Right atrium auricular region (tissue), 2 donors: ENCODE measurements around the gene IQGAP2. TPM values are rescaled to one million over a fixed set of nuclear protein-coding genes. Genes with fewer than 3 reads are reported as not detected.

ENCODE experiments used
- DNase-seq: peaks from one replicate; pipeline ENCODE4 v3.0.0-alpha.2; 2019; ENCODE audit warnings: low spot score
- H3K27ac ChIP-seq, 2 donors: fragments of 200-600 bp; sonication (generic); 1 replicate in 1 of 2; 2 replicates in 1 of 2; pipeline ENCODE4 v1.5.1; 2016 to 2019
- H3K27me3 ChIP-seq, 2 donors: fragments of 200-600 bp; sonication (generic); one replicate each; pipeline versions ENCODE4 v1.5.1 to v1.6.0; 2017 to 2019
- H3K36me3 ChIP-seq: fragments of 200-600 bp; sonication (generic); one replicate; pipeline ENCODE4 v1.5.1; 2016
- H3K4me1 ChIP-seq, 2 donors: fragments of 200-600 bp; sonication (generic); one replicate each; pipeline versions ENCODE4 v1.5.1 to v1.6.0; 2017 to 2019
- H3K4me3 ChIP-seq, 2 donors: fragments of 200-600 bp; sonication (generic); 1 replicate in 1 of 2; 2 replicates in 1 of 2; pipeline ENCODE4 v1.5.1; 2017 to 2019; ENCODE audit warnings: mild to moderate bottlenecking in 1 of 2, moderate library complexity in 1 of 2
- H3K9me3 ChIP-seq, 2 donors: fragments of 200-600 bp; sonication (generic); one replicate each; pipeline ENCODE4 v1.5.1; 2019
- CTCF ChIP-seq, 2 donors: fragments of 200-600 bp; sonication (generic); IDR thresholded peaks; one replicate each; pipeline ENCODE4 v1.5.1; 2019; ENCODE audit warnings: antibody characterized with exemption in 2 of 2
- total RNA-seq, 2 donors: library from RNA; depleted of rRNA; stranded (reverse); fragments of >200 nt; gene quantifications; one replicate each; pipeline ENCODE4 v1.1.0, GENCODE V29; 2016

Gene IQGAP2
- total RNA-seq, 2 donors from 2014 or later: 5.4 to 12.3 TPM

- H3K4me3 ChIP-seq: no peak overlapping the region
- DNase-seq: no peak
- H3K4me1 ChIP-seq: peaks cover 0 to 5% of the 10 kb centered on the region in 2 donors
- no peaks in the 10 kb centered on the region for H3K27me3 ChIP-seq
- H3K9me3 ChIP-seq: no peaks in the 10 kb centered on the region
- no peak overlapping the region for H3K27ac ChIP-seq
- no peaks in the 10 kb centered on the region for H3K36me3 ChIP-seq
- TF ChIP-seq CTCF (IDR thresholded peaks at IDR 0.05): no peak
These were observed 290.1 kb downstream of the IQGAP2 start for GRCh38 chr5:76693141-76693540.

GRCh38 chr5:76694317-76694716 is 291.2 kb downstream of the IQGAP2 start:
- H3K27ac ChIP-seq: no peak overlapping the region
- TF ChIP-seq CTCF (IDR thresholded peaks at IDR 0.05): no peak
- no peak for DNase-seq
- no peaks in the 10 kb centered on the region for H3K27me3 ChIP-seq
- H3K36me3 ChIP-seq: no peaks in the 10 kb centered on the region
- H3K9me3 ChIP-seq: no peaks in the 10 kb centered on the region
- no peak overlapping the region for H3K4me3 ChIP-seq
- H3K4me1 ChIP-seq: peaks cover 0 to 5% of the 10 kb centered on the region in 2 donors

GRCh38 chr5:76695346-76695745 is 292.3 kb downstream of the IQGAP2 start:
- H3K4me3 ChIP-seq: no peak overlapping the region
- no peaks in the 10 kb centered on the region for H3K9me3 ChIP-seq
- no peak for DNase-seq
- no peak overlapping the region for H3K27ac ChIP-seq
- H3K36me3 ChIP-seq: no peaks in the 10 kb centered on the region
- H3K27me3 ChIP-seq: no peaks in the 10 kb centered on the region
- no peaks in the 10 kb centered on the region for H3K4me1 ChIP-seq
- no peak for TF ChIP-seq CTCF (IDR thresholded peaks at IDR 0.05)

- Histone ChIP-seq H3K27ac (no peak overlapping the region), H3K4me3 (no peak overlapping the region), H3K27me3 (no peaks in the 10 kb centered on the region), H3K4me1 (no peaks in the 10 kb centered on the region), H3K9me3 (no peaks in the 10 kb centered on the region), H3K36me3 (no peaks in the 10 kb centered on the region)
- TF ChIP-seq CTCF (IDR thresholded peaks at IDR 0.05): no peak
- no peak for DNase-seq
These were observed 293.2 kb downstream of the IQGAP2 start for GRCh38 chr5:76696251-76696650.

GRCh38 chr5:76697670-76698069 is 294.6 kb downstream of the IQGAP2 start:
- Histone ChIP-seq H3K27me3 (no peaks in the 10 kb centered on the region), H3K9me3 (no peaks in the 10 kb centered on the region), H3K4me3 (no peak overlapping the region), H3K27ac (no peak overlapping the region), H3K36me3 (no peaks in the 10 kb centered on the region), H3K4me1 (no peaks in the 10 kb centered on the region)
- no peak for DNase-seq
- TF ChIP-seq CTCF (IDR thresholded peaks at IDR 0.05): no peak

GRCh38 chr5:76700571-76700970 is 297.5 kb downstream of the IQGAP2 start:
- H3K27ac ChIP-seq: no peak overlapping the region
- no peak for DNase-seq
- no peak overlapping the region for H3K4me3 ChIP-seq
- no peaks in the 10 kb centered on the region for H3K36me3 ChIP-seq
- TF ChIP-seq CTCF (IDR thresholded peaks at IDR 0.05): no peak
- H3K4me1 ChIP-seq: no peaks in the 10 kb centered on the region
- H3K27me3 ChIP-seq: no peaks in the 10 kb centered on the region
- no peaks in the 10 kb centered on the region for H3K9me3 ChIP-seq
